ENCODE measurements around the gene CRYBA1. TPM values are rescaled to one million over a fixed set of nuclear protein-coding genes. Genes with fewer than 3 reads are reported as not detected.

Gene CRYBA1
- total and polyA plus RNA-seq, 11 donors = not detected

DNA sequence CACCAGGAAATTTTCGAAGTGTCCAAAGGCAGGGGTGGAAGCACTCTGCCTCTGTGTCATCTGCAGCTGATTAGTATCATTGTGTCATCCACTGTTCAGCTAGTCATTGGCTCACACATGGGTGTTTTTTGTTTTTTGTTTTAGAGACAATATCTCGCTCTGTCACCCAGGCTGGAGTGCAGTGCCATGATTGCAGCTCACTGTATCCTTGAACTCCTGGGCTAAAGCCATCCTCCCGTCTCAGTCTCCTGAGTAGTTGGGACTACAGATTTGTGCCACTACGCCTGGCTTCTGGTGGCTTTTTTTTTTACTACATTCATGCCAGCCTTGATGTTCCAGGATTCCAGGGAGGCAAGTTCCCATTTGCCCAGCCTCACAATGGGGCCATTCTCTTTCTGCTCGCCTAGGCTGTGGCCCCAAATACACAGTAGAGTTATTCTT lies 34.0 kb upstream of the CRYBA1 start:
- Histone ChIP-seq H3K36me3 (no peaks in the 10 kb centered on the region), H3K27ac (no peak overlapping the region), H3K4me3 (no peak overlapping the region), H3K4me1 (no peaks in the 10 kb centered on the region), H3K27me3 (no peaks in the 10 kb centered on the region), H3K9me3 (no peaks in the 10 kb centered on the region)
- ATAC-seq = no peak
- intact Hi-C loops (cut with DNase I) = no loop called here
- TF ChIP-seq, protein P1, sequence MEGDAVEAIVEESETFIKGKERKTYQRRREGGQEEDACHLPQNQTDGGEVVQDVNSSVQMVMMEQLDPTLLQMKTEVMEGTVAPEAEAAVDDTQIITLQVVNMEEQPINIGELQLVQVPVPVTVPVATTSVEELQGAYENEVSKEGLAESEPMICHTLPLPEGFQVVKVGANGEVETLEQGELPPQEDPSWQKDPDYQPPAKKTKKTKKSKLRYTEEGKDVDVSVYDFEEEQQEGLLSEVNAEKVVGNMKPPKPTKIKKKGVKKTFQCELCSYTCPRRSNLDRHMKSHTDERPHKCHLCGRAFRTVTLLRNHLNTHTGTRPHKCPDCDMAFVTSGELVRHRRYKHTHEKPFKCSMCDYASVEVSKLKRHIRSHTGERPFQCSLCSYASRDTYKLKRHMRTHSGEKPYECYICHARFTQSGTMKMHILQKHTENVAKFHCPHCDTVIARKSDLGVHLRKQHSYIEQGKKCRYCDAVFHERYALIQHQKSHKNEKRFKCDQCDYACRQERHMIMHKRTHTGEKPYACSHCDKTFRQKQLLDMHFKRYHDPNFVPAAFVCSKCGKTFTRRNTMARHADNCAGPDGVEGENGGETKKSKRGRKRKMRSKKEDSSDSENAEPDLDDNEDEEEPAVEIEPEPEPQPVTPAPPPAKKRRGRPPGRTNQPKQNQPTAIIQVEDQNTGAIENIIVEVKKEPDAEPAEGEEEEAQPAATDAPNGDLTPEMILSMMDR (IDR thresholded peaks at IDR 0.05) = no peak
- TF ChIP-seq POLR2A (IDR thresholded peaks at IDR 0.05) = no peak
- 78 to 90% (median 84%) methylated on average over 5 of the region's 5 CpGs for WGBS, 4 donors
- no peak for DNase-seq

DNA sequence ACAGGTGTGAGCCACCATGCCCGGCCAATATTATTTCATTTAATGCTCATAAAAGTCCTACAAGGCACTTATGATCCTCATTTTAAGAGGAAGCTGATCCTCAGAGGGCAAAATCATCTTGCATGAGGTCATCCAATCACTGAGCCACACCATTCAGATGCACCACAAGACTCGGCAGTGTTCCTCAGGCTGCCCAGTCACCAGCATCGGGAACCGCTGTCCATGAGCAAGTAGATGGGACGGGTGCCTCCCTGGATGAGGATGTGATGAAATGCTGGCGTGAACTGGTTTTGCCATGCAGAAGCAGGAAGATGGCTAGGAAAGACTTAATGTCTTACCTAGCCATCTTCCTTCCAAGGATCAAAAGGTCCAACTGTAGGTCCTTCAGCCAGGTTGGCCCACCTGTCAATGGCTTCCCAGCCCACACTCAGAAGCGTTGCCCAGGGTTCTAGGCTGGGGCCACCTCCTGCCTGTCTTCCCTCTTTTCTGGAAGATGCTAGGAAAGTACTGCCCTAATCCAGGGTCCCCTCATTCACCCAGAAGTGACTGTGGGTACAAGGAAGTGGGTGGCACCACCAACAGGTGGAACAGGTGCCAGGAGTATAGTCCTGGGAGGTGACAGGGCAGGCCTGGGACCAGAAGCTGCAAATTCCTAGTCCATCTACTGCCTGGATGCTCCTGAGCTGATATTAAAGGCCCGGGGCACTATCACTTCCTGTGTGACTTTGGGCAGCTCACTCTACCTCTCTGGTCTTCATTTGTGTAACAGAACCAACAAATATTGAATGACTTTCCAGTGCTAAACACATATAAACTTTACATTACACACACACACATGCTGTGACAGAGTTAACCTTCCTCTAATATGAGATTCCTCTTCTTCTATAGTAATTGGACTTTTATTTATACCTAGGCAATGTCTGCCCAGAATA lies 32.2 kb upstream of the CRYBA1 start:
- H3K4me1 ChIP-seq = peaks cover 0 to 6% (median 4%) of the 10 kb centered on the region in 12 donors
- TF ChIP-seq, protein P1 (IDR thresholded peaks at IDR 0.05) = no peak
- TF ChIP-seq POLR2A (IDR thresholded peaks at IDR 0.05) = no peak
- peak in 1 of 4 donors; percentile 26 for ATAC-seq
- 84 to 95% (median 88%) methylated on average over 8 of the region's 8 CpGs for WGBS, 4 donors
- DNase-seq = no peak
- no peaks in the 10 kb centered on the region for H3K36me3 ChIP-seq
- H3K9me3 ChIP-seq = no peaks in the 10 kb centered on the region
- intact Hi-C loops (cut with DNase I) = loop anchor here in 5 of 10 donors (5.0 kb wide), 4 partner anchors 32 to 92 kb away; partner anchors contain the start of gene MYO18A (in 4 of the 5)
- no peak overlapping the region for H3K4me3 ChIP-seq
- H3K27me3 ChIP-seq = no peaks in the 10 kb centered on the region
- no peak overlapping the region for H3K27ac ChIP-seq

DNA sequence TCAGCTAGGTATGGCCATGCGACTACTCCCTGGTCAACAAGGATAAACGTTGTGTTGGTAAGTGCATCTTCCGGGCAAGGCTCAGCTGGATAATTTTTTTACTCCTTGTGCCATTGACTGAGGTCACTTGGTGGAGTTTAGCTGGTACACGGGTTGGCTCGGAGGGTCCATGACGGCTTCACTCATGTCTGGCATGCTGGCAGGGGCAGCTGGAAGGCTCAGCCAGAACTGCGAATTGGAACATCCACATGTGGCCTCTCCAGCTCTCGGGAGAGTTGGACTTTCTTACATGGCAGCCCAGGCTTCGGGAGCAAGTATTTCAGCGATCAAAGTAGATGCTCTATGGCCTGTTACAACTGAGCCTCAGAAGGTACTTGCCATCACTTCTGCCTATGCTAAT lies 31.5 kb upstream of the CRYBA1 start:
- intact Hi-C loops (cut with DNase I) = loop anchor here in 5 of 10 donors (5.0 kb wide), 4 partner anchors 33 to 93 kb away; partner anchors contain the start of gene MYO18A (in 4 of the 5)
- H3K4me3 ChIP-seq = no peak overlapping the region
- no peaks in the 10 kb centered on the region for H3K27me3 ChIP-seq
- peaks cover 0 to 10% (median 5%) of the 10 kb centered on the region in 12 donors for H3K4me1 ChIP-seq
- H3K27ac ChIP-seq = no peak overlapping the region
- TF ChIP-seq, protein P1 (IDR thresholded peaks at IDR 0.05) = no peak
- TF ChIP-seq POLR2A (IDR thresholded peaks at IDR 0.05) = no peak
- H3K9me3 ChIP-seq = no peaks in the 10 kb centered on the region
- H3K36me3 ChIP-seq = no peaks in the 10 kb centered on the region
- no peak for ATAC-seq
- DNase-seq = no peak
- 85 to 94% (median 88%) methylated on average over 10 of the region's 10 CpGs for WGBS, 4 donors

DNA sequence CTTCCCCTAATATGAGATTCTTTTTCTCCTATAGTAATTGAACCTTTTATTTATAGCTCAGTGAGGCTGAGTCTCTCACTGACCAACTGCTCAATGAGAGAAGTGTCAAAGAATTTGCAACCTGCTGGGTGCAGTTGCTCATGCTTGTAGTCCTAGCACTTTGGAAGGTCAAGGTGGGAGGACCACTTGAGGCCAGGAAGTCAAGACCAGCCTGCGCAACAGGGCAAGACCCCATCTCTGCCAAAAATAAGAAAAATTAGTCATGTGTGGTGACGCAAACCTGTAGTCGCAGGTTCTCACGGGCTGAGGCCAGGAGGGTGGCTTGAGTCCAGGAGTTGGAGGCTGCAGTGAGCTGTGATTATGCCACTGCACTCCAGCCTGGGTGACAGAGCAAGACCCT lies 30.9 kb upstream of the CRYBA1 start:
- ATAC-seq = no peak
- intact Hi-C loops (cut with DNase I) = loop anchor here in 5 of 10 donors (5.0 kb wide), 4 partner anchors 33 to 93 kb away; partner anchors contain the start of gene MYO18A (in 4 of the 5)
- H3K36me3 ChIP-seq = no peaks in the 10 kb centered on the region

More for the DNA sequence above, 30.9 kb upstream of the CRYBA1 start:
- no peaks in the 10 kb centered on the region for H3K9me3 ChIP-seq
- H3K4me3 ChIP-seq = no peak overlapping the region
- H3K27me3 ChIP-seq = no peaks in the 10 kb centered on the region
- no peak overlapping the region for H3K27ac ChIP-seq
- WGBS, 4 donors = 80 to 84% (median 81%) methylated on average over 4 of the region's 4 CpGs
- DNase-seq = no peak
- H3K4me1 ChIP-seq = peaks cover 0 to 10% (median 5%) of the 10 kb centered on the region in 12 donors
- no peak for TF ChIP-seq POLR2A (IDR thresholded peaks at IDR 0.05)
- TF ChIP-seq, protein P1 (IDR thresholded peaks at IDR 0.05) = no peak
